Kidney tubule cell (primary cell): ENCODE results near the gene TGM1.
"Not testable (repeated sequence)": the region's sequence is repeated elsewhere in the genome, so short reads cannot be mapped to it uniquely, and the experiment has no call there.

Experiments
- DNase-seq: peaks from one replicate; pipeline ENCODE4 v3.0.0-alpha.2; 2018; ENCODE audit warnings: low spot score

TGM1 gene

GRCh38 chr14:24233538-24233866 is 29.5 kb downstream of the TGM1 start:
- DNase-seq, result no peak

GRCh38 chr14:24232645-24233537 is 30.1 kb downstream of the TGM1 start, which contains the start of gene GMPR2:
TSS of gene GMPR2 (plus strand) at chr14:24232929. CDS start at chr14:24233254, 325 bp downstream.
- no peak for DNase-seq

GRCh38 chr14:24232121-24232644 is 30.8 kb downstream of the TGM1 start, which contains the start of gene NEDD8:
TSS of gene NEDD8 (minus strand) at chr14:24232367. CDS start at chr14:24232267, 100 bp downstream.
- DNase-seq, result peak; percentile 96

- DNase-seq, result peak; percentile 36
Measured at GRCh38 chr14:24231263-24232120, 31.5 kb downstream of the TGM1 start.

GRCh38 chr14:24228902-24229301 is 34.1 kb downstream of the TGM1 start:
- DNase-seq, result no peak

GRCh38 chr14:24226473-24226872 is 36.5 kb downstream of the TGM1 start:
- no peak for DNase-seq

- DNase-seq, result peak; percentile 72
Measured at GRCh38 chr14:24224618-24225071, 38.3 kb downstream of the TGM1 start.

- not testable (repeated sequence) for DNase-seq
Measured at GRCh38 chr14:24222987-24223386, 40.0 kb downstream of the TGM1 start.

- DNase-seq, result no peak
Measured at GRCh38 chr14:24219521-24219920, 43.5 kb downstream of the TGM1 start.

- no peak for DNase-seq
Measured at GRCh38 chr14:24219080-24219479, 43.9 kb downstream of the TGM1 start.

- not testable (repeated sequence) for DNase-seq
Measured at GRCh38 chr14:24216876-24217275, 46.1 kb downstream of the TGM1 start.

- no peak for DNase-seq
Measured at GRCh38 chr14:24216345-24216699, 46.7 kb downstream of the TGM1 start.

GRCh38 chr14:24215495-24216344 is 47.3 kb downstream of the TGM1 start, which contains the start of gene MDP1:
TSS of gene MDP1 (minus strand) at chr14:24216066. CDS start at chr14:24215955, 111 bp downstream.
- DNase-seq, result peak; percentile 87

- DNase-seq, result no peak
Measured at GRCh38 chr14:24213866-24214662, 48.9 kb downstream of the TGM1 start.

- peak; percentile 99 for DNase-seq
Measured at GRCh38 chr14:24212924-24213865, 49.8 kb downstream of the TGM1 start, which contains the start of gene CHMP4A. TSS of gene CHMP4A (minus strand) at chr14:24213488. CDS start at chr14:24213439, 49 bp downstream.

- DNase-seq, result no peak
Measured at GRCh38 chr14:24211311-24211710, 51.7 kb downstream of the TGM1 start.

GRCh38 chr14:24207625-24208024 is 55.4 kb downstream of the TGM1 start:
- no peak for DNase-seq

GRCh38 chr14:24207104-24207551 is 55.8 kb downstream of the TGM1 start:
- no peak for DNase-seq
